ENCODE data around the gene ATIC. TPM values are rescaled to one million over a fixed set of nuclear protein-coding genes. Genes with fewer than 3 reads are reported as not detected.

The ATIC gene
- total RNA-seq (2013) = 8.8 TPM
- polyA plus RNA-seq = 10 to 100 TPM; 20.8 to 32.3 (median 21.6) TPM
- 3.6 and 5.7 TPM in 2 replicates for polyA minus RNA-seq
- total RNA-seq = 0.17 to 8.5 (median 3.4) reads per million in 11 experiments

DNA sequence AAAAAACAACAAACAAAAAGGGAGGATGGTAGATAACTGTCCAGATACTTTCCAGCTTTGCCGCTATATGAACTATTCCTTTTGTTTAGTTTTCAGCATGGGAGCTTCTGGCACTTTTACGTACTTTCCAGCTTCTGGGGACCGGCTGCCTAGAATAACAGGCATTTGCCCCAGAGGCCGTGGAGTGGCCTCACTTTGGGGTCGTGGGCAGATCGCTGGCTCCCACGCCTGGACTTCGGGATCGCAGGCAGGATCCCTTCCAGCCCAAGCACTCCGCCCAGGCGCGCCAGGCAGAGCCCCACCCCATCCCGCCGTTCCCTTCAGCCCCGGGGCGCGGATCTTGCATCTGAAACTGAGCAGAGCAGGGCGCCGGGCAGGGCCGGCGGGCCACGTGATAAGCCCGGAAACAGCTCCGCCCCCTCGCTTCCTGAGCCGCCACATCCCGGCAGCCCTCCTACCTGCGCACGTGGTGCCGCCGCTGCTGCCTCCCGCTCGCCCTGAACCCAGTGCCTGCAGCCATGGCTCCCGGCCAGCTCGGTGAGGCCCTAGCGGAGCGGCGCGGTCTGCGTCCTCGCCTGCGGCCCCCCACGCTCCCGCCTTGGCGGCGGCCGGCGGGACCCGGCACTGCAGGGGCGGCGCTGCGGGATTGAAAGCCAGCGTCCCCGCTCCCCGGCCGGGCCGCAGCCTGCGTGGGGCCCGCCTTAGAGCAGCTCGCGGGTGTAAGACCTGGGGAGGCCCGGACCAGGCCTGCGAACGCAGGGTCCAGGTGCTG lies at the start of gene ATIC:
Gene ATIC (plus strand): TSS at position 435 of the 772 bp plus-strand sequence. CDS start 84 bp downstream, at position 519.
- peaks cover 8% of the 10 kb centered on the region for H3K79me2 ChIP-seq (ENCODE audit: insufficient read depth, low read length)
- peaks cover 0 to 3% (median 0%) of the 10 kb centered on the region in 3 donors for H3K27me3 Mint-ChIP-seq (ENCODE audit: low read depth in 3 of 3)
- under 1% methylated on average over 64 of the region's 64 CpGs for WGBS (ENCODE audit: insufficient coverage)

DNA sequence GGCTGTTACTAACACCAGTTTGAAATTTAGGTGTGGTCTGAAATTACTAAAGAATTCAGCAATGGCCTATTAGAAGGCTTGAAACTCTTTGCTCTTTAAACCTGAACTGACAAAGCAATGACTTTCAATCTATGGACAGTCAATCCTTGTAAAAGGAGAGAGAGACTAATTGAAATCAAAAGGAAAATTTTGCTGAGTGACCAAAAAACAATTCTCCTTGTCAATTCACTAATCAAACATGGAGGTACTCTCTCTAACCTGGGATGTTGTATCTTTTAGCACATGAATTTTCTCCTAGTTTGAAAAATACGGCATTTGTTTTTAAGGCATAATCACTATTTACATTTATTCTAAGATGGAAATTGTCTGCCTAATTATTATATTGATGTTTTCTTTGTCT lies 49.6 kb upstream of the ATIC start:
- Histone ChIP-seq H3K9ac (ENCODE audit: insufficient read depth, low read length, poor library complexity, severe bottlenecking) (no peak overlapping the region), H3K79me2 (ENCODE audit: insufficient read depth, low read length) (no peaks in the 10 kb centered on the region), H4K20me1 (ENCODE audit: insufficient read depth, low read length) (no peaks in the 10 kb centered on the region), H3K9me3 (replicated peaks in 1 of 2; ENCODE audit: control insufficient read depth in 1 of 2, insufficient read depth in 1 of 2, low read length in 2 of 2) (no peaks in the 10 kb centered on the region), H3K27ac (ENCODE audit: low read depth in 1 of 2, low read length in 2 of 2) (no peak overlapping the region), H3K4me2 (replicated peaks; ENCODE audit: extremely low read depth, low read length, poor library complexity, severe bottlenecking) (no peak overlapping the region), H2AFZ (ENCODE audit: insufficient read depth, low read depth, low read length, poor library complexity, severe bottlenecking) (no peak overlapping the region), H3K27me3 (ENCODE audit: control insufficient read depth in 2 of 2, insufficient read depth in 2 of 2, low read length in 2 of 2) (no peaks in the 10 kb centered on the region), H3K4me1 (ENCODE audit: control insufficient read depth in 1 of 2, insufficient read depth in 2 of 2, low read length in 2 of 2) (no peaks in the 10 kb centered on the region), H3K36me3 (replicated peaks in 1 of 2; ENCODE audit: control insufficient read depth in 1 of 2, insufficient read depth in 2 of 2, low read length in 2 of 2) (no peaks in the 10 kb centered on the region), H3K4me3 (replicated peaks in 1 of 3; ENCODE audit: low read depth in 2 of 3, low read length in 3 of 3) (no peak overlapping the region)
- intact Hi-C loops (cut with micrococcal nuclease) = no loop called here
- TF ChIP-seq CTCF (IDR thresholded peaks at IDR 0.05) = no peak
- no peaks in the 10 kb centered on the region for H3K4me1 Mint-ChIP-seq
- no peak for DNase-seq
- H3K36me3 Mint-ChIP-seq = no peaks in the 10 kb centered on the region
- peaks cover 0 to 4% (median 0%) of the 10 kb centered on the region in 7 donors for H3K9me3 Mint-ChIP-seq
- H3K27ac Mint-ChIP-seq = no peak overlapping the region
- no CpG with 5 or more reads among the region's 1 CpG for WGBS (ENCODE audit: insufficient coverage)
- no peak overlapping the region for H3K4me3 Mint-ChIP-seq
- H3K27me3 Mint-ChIP-seq (ENCODE audit: low read depth in 3 of 3) = peaks cover 0 to 2% (median 1%) of the 10 kb centered on the region in 3 donors

More for the DNA sequence above, at the start of gene ATIC:
- peak; percentile 76 to 80 (median 79) for DNase-seq
- Histone ChIP-seq H3K9me3 (replicated peaks in 1 of 2; ENCODE audit: control insufficient read depth in 1 of 2, insufficient read depth in 1 of 2, low read length in 2 of 2) (no peaks in the 10 kb centered on the region), H4K20me1 (ENCODE audit: insufficient read depth, low read length) (no peaks in the 10 kb centered on the region), H3K27ac (ENCODE audit: low read depth in 1 of 2, low read length in 2 of 2) (peak within 1 kb of the TSS; percentile 19 to 76), H3K4me2 (replicated peaks; ENCODE audit: extremely low read depth, low read length, poor library complexity, severe bottlenecking) (peak within 1 kb of the TSS; percentile 96), H3K36me3 (replicated peaks in 1 of 2; ENCODE audit: control insufficient read depth in 1 of 2, insufficient read depth in 2 of 2, low read length in 2 of 2) (no peaks in the 10 kb centered on the region), H3K27me3 (ENCODE audit: control insufficient read depth in 2 of 2, insufficient read depth in 2 of 2, low read length in 2 of 2) (no peaks in the 10 kb centered on the region), H2AFZ (ENCODE audit: insufficient read depth, low read depth, low read length, poor library complexity, severe bottlenecking) (peak within 1 kb of the TSS; percentile 99), H3K4me3 (replicated peaks in 1 of 3; ENCODE audit: low read depth in 2 of 3, low read length in 3 of 3) (peak within 1 kb of the TSS; percentile 81 to 98 (median 84)), H3K9ac (ENCODE audit: insufficient read depth, low read length, poor library complexity, severe bottlenecking) (peak within 1 kb of the TSS; percentile 77), H3K4me1 (ENCODE audit: control insufficient read depth in 1 of 2, insufficient read depth in 2 of 2, low read length in 2 of 2) (peaks cover 12 to 16% of the 10 kb centered on the region in 2 donors)
- Mint-ChIP-seq H3K9me3 (peaks cover 0 to 3% (median 0%) of the 10 kb centered on the region in 7 donors), H3K4me1 (peaks cover 19% of the 10 kb centered on the region), H3K27ac (peak within 1 kb of the TSS in 6 of 7 donors; percentile 61 to 83 (median 75)), H3K4me3 (peak within 1 kb of the TSS; percentile 85 to 92), H3K36me3 (peaks cover 4 to 12% of the 10 kb centered on the region in 2 donors)
- intact Hi-C loops (cut with micrococcal nuclease) = no loop called here
- TF ChIP-seq CTCF (IDR thresholded peaks at IDR 0.05) = no peak
